ENCODE data around the gene PTK6.

Gene PTK6

GRCh38 chr20:63556873-63557478 lies 19.8 kb upstream of the PTK6 start:
- no peak for DNase-seq

DNA sequence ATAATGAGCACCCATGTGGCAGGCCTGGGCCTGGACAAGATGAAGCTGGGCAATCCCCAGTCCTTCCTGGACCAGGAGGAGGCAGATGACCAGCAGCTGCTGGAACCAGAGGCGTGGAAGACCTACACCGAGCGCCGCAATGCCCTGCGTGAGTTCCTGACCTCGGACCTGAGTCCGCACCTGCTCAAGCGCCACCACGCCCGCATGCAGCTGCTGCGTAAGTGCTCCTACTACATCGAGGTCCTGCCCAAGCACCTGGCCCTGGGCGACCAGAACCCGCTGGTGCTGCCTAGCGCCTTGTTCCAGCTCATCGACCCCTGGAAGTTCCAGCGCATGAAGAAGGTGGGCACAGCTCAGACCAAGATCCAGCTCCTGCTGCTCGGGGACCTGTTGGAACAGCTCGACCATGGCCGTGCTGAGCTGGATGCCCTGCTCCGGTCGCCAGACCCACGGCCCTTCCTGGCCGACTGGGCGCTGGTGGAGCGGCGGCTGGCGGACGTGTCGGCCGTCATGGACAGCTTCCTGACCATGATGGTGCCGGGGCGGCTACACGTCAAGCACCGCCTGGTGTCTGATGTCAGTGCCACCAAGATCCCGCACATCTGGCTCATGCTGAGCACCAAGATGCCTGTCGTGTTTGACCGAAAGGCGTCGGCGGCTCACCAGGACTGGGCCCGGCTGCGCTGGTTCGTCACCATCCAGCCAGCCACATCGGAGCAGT lies 18.6 kb upstream of the PTK6 start:
- DNase-seq = no peak

GRCh38 chr20:63554361-63555278 lies 17.4 kb upstream of the PTK6 start:
- DNase-seq = no peak

- no peak for DNase-seq
Measured at GRCh38 chr20:63553933-63554290, 16.7 kb upstream of the PTK6 start, which contains the start of gene FNDC11. TSS of gene FNDC11 (plus strand) at chr20:63554159. CDS start at chr20:63555664, 1,505 bp downstream.

DNA sequence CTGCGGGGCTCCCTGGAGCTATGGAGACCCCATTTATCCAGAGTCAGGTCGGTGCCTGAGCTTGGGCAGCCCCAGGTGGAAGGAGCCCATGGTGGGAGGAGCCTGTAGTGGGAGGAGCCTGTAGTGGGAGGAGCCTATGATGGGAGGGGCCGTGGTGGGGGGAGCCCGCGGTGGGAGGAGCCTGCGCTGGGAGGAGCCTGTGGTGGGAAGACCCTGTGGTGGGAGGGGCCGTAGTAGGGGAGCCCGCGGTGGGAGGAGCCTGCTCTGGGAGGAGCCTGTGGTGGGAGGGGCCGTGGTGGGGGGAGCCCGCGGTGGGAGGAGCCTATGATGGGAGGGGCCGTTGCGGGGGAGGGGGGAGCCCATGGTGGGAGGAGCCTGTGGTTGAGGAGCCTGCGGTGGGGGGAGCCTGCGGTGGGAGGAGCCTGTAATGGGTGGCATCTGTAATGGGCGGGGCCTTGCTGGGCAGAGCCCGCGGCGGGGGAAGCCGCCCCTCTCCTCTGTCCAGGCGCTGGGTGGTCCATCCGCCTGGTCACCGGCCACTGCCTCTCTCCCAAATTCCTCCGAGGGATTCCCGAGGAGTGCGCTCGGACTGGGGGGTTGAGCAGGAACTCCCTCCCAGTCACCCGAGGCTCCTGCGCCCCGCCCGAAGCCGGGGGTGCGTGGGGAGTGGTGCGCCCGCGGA lies 16.2 kb upstream of the PTK6 start:
- DNase-seq = peak; percentile 30

DNA sequence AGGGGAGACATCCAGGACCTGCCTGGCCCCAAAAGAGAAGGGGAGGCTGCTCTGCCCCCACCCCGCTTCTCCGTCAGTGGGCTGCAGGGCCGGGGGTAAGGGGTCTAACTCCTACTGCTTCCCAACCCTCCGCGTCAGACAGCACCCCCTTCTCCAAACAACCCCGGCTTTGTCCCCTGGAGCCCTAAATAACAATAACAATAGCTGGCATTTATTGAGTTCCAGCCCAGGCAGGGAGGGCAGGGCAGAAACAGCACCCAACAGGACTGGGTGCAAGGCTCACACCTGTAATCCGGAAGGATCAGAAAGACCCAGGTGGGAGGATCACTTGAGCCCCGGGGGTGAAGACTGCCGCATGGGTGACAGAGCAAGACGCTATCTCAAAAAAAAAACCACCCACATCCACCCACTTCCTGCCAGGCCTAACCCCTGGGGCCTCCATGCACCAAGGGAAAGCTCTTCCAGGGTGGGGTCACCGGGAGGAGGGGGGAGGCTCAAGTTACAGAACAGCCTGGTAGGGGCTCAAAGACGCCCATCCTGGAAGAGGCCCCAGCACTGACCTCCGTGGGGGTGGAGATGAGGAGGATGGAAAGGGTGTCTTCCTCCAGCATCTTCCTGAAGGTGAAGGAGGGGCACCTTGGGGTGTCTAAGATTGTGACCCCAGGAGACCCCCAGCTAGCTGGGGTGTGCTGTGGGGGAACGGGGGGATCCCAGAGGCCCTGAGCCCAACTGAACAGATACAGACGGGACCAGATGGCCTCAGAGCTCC lies 15.5 kb upstream of the PTK6 start:
- DNase-seq = no peak

- DNase-seq = no peak
Measured at GRCh38 chr20:63551068-63551467, 13.9 kb upstream of the PTK6 start.

GRCh38 chr20:63549679-63550282 lies 12.6 kb upstream of the PTK6 start:
- no peak for DNase-seq

- DNase-seq = no peak
Measured at GRCh38 chr20:63549019-63549418, 11.8 kb upstream of the PTK6 start.

DNA sequence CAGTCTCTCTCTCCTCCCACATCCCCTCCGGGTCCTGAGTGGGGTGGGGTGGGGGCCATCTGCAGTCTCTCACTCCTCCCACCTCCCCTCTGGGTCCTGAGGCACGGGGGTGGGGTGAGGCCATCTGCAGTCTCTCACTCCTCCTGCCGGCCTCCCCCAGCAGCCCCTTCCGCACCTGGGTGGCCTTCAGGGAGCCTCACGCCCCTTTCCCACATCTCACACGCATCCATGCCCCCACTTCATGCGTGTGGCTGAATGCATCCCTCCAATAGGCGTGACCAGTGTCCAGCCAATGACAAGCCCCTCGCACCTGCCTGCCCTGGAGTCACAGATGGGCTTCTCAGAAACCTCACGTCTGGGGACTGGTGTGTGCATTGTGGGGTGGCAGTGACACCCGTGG lies 11.4 kb upstream of the PTK6 start:
- DNase-seq = no peak

- DNase-seq = no peak
Measured at GRCh38 chr20:63547725-63548480, 10.7 kb upstream of the PTK6 start, which contains the start of gene SRMS. TSS of gene SRMS (minus strand) at chr20:63547749. CDS start at chr20:63547463, 286 bp downstream.

DNA sequence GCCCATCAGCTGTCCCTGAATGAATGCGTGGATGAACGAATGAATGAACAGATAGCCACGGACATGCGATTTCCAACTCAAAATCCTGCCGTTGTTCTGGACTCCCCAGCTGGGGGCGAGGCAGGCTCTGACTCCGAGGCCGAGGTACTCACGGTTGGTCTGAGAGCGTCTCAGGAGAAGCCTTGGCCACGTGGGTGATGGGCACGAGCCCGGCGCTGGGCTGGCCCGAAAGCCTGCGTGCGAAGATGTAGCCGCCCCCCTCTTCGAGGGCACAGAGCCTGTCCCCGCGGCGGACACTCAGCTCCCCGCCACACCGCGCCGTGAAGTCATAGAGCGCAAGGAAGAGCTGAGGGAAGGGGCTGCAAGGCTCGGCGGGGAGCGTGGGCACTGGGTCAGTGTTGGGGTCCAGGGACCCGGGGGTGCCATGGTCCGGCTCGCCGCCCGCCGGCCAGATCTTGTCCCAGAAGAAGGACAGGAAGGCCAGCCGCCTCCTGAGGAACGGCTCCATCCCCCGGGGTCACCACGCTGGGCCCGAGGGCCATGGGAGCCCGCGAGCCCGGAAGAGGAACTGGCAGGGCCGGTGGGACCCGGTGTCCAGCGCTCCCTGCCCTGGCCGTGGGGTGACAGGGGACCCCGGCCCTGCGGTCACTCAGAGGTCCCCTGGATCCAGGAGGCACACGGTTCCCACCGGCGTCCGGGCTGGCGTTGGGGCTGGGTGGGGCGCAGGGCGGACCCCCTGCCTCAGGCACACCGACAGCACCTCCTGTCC lies 10.0 kb upstream of the PTK6 start:
- no peak for DNase-seq

DNA sequence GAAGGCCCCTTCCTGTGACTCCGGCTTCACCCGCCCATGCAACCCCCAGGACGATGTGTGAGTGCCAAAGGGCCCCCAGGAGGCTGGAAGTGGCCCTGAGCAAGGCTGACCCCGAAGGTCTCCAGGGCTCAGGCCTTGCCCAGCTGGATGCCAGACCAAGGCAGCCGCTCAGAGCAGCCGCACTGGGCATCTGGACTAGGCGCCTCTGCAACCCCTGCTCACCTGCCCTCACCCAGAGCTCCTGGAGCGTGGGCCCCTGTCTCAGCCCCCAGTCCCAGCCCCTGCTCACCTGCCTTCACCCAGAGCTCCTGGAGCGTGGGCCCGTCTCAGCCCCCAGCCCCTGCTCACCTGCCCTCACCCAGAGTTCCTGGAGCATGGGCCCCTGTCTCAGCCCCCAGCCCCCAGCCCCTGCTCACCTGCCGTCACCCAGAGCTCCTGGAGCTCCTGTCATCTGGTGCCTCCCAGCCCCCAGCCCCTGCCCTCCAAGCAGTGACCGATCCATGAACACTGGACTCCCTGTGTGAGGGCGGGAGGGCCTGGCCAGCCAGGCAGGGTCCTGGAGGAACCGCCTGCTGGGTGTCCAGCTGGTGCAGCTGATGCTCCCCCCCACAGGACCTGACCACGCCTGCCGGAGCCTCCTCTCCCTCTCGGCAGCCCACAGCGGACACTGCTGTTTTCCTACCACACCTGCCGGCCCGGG lies 9.2 kb upstream of the PTK6 start:
- DNase-seq = no peak

- DNase-seq = no peak
Measured at GRCh38 chr20:63545814-63546213, 8.6 kb upstream of the PTK6 start.

DNA sequence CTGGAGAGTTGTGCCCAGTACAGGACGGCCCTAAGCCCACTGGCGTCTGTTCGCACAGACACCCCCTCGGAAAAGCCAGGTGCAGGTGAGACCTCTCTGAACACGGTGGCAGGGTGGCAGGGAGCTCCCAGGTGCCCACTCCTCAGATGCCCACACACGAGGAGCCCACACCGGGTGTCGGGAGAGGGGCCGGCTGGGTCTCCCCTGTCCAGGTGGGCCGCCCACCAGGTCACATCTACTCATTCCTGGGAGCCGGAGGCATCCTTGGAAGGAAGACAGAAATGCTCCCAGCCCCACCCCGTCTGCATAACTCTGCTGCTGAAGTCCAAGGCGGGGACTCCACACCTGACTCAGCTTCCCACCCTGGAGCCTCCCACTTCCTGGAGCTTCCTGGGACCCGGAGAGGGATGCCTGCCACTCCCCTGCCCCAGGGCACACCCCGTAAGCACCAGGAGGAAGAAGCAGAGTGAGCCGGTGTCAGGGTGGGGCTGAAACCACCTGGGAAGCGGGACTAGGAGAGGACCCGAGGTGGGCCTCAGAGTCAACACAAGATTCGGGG lies 7.9 kb upstream of the PTK6 start:
- no peak for DNase-seq

DNA sequence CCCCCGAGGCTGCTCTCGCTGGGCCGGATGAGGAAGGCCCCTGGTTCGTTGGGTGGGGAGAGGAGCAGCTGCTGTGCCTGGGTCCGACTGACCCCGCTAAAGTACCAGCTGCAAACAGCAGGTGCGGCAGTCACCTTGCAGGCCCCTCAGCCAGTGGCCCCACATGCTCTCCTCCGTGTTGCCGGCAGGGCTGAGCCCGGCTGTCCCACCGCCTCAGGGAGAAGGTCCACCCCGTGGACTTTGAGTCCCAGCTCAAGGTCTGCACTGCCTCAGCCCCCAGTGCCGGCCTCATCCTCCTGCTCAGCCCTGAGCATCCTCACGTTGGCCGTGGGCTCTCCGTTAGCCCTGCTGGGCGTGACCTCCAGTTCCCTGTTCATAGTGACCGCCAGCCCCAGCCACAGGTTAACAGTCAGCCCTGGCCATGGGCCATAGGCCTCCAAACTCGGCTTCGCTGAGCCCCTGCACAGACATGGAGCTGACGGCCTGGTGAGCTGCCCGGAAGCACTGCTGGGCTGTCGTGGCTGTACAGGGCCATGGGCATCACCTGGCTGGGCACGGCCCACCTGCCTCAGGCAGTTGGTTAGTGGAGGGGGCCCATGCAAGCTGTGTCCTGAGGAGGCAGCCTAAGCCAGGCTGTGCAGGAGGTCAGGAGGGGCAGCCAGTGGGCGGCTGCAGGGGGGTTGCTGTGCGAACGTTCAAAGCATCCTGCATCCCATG lies 7.2 kb upstream of the PTK6 start:
- no peak for DNase-seq

GRCh38 chr20:63543733-63544132 lies 6.6 kb upstream of the PTK6 start:
- DNase-seq = no peak

- no peak for DNase-seq
Measured at GRCh38 chr20:63543131-63543530, 6.0 kb upstream of the PTK6 start.

DNA sequence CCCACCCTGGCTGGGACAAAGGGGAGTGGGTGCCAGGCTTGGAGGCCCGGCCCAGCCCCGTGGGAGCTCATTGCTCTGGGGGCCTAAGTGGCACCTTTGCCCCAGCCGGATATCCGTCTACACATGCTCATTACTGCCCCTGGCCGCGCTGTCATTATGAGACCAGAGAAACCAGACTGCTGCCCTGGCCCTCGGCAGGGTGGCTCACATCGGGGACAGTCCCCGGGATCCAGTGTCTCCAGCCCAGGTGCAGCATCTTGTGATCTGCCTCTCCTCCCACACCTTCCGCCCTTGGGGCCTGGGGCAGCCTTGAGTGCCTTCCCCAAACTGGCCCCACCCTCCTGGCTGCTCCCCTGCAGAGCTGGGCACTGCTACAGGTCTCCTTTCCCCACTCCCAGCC lies 5.5 kb upstream of the PTK6 start:
- no peak for DNase-seq
